ENCODE data around the gene SGMS2.

Gene SGMS2

DNA sequence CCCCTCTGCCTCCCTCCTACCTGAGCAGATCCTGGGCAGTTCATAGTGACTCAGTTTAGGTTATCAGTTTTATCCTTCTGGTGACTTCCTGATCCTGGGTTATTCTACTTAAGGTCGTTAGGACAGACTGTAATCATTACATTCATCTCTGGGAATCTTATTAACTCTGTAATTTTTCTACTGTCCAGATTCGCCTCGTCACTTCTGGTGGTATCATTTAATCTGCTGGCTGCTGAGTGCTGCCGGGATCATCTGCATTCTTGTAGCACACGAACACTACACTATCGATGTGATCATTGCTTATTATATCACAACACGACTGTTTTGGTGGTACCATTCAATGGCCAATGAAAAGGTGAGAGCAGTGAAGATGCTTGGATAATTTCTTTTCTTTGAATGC is 83.6 kb downstream of the SGMS2 start:
- no peak for TF ChIP-seq EP300 (IDR thresholded peaks at IDR 0.05; ENCODE audit: borderline replicate concordance)
- no peak for TF ChIP-seq CREB1 (IDR thresholded peaks at IDR 0.05; ENCODE audit: low read depth)
- TF ChIP-seq TCF12 (IDR thresholded peaks at IDR 0.05; ENCODE audit: low read depth): no peak
- no peak for TF ChIP-seq RAD21 (IDR thresholded peaks at IDR 0.05; ENCODE audit: low read depth)
- no peak for TF ChIP-seq ZBTB7A (IDR thresholded peaks at IDR 0.05; ENCODE audit: low read depth)
- no peak for TF ChIP-seq YY1 (IDR thresholded peaks at IDR 0.05; ENCODE audit: low read depth)
- no peak for TF ChIP-seq TEAD4 (IDR thresholded peaks at IDR 0.05)
- TF ChIP-seq FOXM1 (IDR thresholded peaks at IDR 0.05; ENCODE audit: borderline replicate concordance, low read depth): no peak
- no peak for TF ChIP-seq NFIC (IDR thresholded peaks at IDR 0.05)
- TF ChIP-seq, protein P1, sequence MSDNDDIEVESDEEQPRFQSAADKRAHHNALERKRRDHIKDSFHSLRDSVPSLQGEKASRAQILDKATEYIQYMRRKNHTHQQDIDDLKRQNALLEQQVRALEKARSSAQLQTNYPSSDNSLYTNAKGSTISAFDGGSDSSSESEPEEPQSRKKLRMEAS (IDR thresholded peaks at IDR 0.05): no peak
- TF ChIP-seq TAF1 (IDR thresholded peaks at IDR 0.05; ENCODE audit: low read depth): no peak
- no peak for TF ChIP-seq EGR1 (IDR thresholded peaks at IDR 0.05)
- no peak for TF ChIP-seq CEBPB (IDR thresholded peaks at IDR 0.05)
- TF ChIP-seq, protein P2, sequence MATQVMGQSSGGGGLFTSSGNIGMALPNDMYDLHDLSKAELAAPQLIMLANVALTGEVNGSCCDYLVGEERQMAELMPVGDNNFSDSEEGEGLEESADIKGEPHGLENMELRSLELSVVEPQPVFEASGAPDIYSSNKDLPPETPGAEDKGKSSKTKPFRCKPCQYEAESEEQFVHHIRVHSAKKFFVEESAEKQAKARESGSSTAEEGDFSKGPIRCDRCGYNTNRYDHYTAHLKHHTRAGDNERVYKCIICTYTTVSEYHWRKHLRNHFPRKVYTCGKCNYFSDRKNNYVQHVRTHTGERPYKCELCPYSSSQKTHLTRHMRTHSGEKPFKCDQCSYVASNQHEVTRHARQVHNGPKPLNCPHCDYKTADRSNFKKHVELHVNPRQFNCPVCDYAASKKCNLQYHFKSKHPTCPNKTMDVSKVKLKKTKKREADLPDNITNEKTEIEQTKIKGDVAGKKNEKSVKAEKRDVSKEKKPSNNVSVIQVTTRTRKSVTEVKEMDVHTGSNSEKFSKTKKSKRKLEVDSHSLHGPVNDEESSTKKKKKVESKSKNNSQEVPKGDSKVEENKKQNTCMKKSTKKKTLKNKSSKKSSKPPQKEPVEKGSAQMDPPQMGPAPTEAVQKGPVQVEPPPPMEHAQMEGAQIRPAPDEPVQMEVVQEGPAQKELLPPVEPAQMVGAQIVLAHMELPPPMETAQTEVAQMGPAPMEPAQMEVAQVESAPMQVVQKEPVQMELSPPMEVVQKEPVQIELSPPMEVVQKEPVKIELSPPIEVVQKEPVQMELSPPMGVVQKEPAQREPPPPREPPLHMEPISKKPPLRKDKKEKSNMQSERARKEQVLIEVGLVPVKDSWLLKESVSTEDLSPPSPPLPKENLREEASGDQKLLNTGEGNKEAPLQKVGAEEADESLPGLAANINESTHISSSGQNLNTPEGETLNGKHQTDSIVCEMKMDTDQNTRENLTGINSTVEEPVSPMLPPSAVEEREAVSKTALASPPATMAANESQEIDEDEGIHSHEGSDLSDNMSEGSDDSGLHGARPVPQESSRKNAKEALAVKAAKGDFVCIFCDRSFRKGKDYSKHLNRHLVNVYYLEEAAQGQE (IDR thresholded peaks at IDR 0.05; ENCODE audit: low read depth): no peak
- TF ChIP-seq USF1 (IDR thresholded peaks at IDR 0.05): no peak

- TF ChIP-seq NFIC (IDR thresholded peaks at IDR 0.05) (no peak), TEAD4 (IDR thresholded peaks at IDR 0.05) (peak; percentile 47; the same call in 1 of the 2 replicates), RAD21 (IDR thresholded peaks at IDR 0.05; ENCODE audit: low read depth) (peak; percentile 92), EP300 (IDR thresholded peaks at IDR 0.05; ENCODE audit: borderline replicate concordance) (no peak), EGR1 (IDR thresholded peaks at IDR 0.05) (no peak), TAF1 (IDR thresholded peaks at IDR 0.05; ENCODE audit: low read depth) (no peak), ZBTB7A (IDR thresholded peaks at IDR 0.05; ENCODE audit: low read depth) (no peak), TCF12 (IDR thresholded peaks at IDR 0.05; ENCODE audit: low read depth) (no peak)
- TF ChIP-seq, protein P1 (IDR thresholded peaks at IDR 0.05): no peak
Observed at GRCh38 chr4:107913283-107913899, 88.7 kb downstream of the SGMS2 start.

DNA sequence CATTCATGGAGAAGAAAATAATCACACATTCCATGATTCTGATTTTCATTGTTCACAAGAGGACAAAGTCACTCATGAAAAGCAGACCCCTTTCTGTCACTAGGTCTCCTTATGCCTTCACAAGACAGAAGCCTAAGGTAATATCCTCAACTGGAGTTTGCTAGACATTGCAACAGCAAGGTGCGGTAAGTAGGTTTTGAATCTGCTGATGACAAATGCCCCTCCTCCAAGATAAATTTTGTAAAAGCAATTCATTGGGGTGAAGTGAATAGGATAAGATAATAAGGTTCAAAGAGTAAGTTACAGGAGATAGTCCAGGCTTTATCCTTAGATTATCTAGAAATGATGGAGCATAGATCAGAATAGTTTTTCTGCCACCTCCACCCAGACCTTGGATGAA is 90.5 kb downstream of the SGMS2 start:
- TF ChIP-seq EGR1 (IDR thresholded peaks at IDR 0.05) (no peak), NFIC (IDR thresholded peaks at IDR 0.05) (no peak), TEAD4 (IDR thresholded peaks at IDR 0.05) (no peak), ZBTB7A (IDR thresholded peaks at IDR 0.05; ENCODE audit: low read depth) (no peak)

DNA sequence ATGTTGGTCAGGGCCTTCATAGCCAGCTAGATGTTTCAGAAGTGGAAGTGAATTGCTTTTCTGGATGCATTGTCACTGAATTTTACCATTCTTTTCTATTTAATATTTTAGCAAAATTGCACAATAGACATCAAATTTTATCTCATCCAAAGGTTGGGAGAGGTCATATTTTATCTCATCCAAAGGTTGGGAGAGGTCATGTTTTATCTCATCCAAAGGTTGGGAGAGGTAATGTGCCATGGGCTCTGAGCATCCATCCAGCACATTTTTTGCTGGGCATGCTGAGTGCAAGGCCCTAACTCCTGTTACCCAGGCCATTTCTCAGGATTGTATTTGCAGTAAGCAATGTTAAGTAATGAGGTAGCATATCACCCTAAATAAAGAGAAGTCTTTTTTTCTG is 91.9 kb downstream of the SGMS2 start:
- no peak for TF ChIP-seq EP300 (IDR thresholded peaks at IDR 0.05; ENCODE audit: borderline replicate concordance)
- TF ChIP-seq CEBPB (IDR thresholded peaks at IDR 0.05): no peak
- TF ChIP-seq TAF1 (IDR thresholded peaks at IDR 0.05; ENCODE audit: low read depth): no peak
- no peak for TF ChIP-seq YY1 (IDR thresholded peaks at IDR 0.05; ENCODE audit: low read depth)
- TF ChIP-seq NFIC (IDR thresholded peaks at IDR 0.05): no peak
- TF ChIP-seq, protein P2 (IDR thresholded peaks at IDR 0.05; ENCODE audit: low read depth): no peak
- TF ChIP-seq TCF12 (IDR thresholded peaks at IDR 0.05; ENCODE audit: low read depth): no peak
- TF ChIP-seq, protein P1 (IDR thresholded peaks at IDR 0.05): no peak

DNA sequence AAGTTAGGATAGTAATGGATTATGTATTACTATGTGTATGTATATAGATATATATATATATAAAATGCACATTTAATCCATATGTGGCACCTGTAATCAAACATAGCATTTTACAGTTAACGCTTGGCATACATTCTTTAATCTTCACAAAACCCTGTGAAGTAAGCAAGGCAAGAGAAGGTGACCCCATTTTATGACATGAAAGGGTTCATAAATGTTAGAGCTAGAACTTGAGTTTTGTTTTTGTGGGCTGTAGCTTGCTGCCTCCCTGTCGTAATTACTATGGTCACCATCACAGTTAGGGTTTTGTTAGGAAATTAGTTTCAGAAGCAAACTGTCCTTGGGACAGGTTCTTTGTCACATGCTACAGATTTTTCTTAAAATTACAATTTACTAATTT is 92.8 kb downstream of the SGMS2 start:
- no peak for TF ChIP-seq YY1 (IDR thresholded peaks at IDR 0.05; ENCODE audit: low read depth)
- no peak for TF ChIP-seq EP300 (IDR thresholded peaks at IDR 0.05; ENCODE audit: borderline replicate concordance)
- no peak for TF ChIP-seq FOXM1 (IDR thresholded peaks at IDR 0.05; ENCODE audit: borderline replicate concordance, low read depth)
- TF ChIP-seq ZBTB7A (IDR thresholded peaks at IDR 0.05; ENCODE audit: low read depth): no peak
- no peak for TF ChIP-seq CEBPB (IDR thresholded peaks at IDR 0.05)

DNA sequence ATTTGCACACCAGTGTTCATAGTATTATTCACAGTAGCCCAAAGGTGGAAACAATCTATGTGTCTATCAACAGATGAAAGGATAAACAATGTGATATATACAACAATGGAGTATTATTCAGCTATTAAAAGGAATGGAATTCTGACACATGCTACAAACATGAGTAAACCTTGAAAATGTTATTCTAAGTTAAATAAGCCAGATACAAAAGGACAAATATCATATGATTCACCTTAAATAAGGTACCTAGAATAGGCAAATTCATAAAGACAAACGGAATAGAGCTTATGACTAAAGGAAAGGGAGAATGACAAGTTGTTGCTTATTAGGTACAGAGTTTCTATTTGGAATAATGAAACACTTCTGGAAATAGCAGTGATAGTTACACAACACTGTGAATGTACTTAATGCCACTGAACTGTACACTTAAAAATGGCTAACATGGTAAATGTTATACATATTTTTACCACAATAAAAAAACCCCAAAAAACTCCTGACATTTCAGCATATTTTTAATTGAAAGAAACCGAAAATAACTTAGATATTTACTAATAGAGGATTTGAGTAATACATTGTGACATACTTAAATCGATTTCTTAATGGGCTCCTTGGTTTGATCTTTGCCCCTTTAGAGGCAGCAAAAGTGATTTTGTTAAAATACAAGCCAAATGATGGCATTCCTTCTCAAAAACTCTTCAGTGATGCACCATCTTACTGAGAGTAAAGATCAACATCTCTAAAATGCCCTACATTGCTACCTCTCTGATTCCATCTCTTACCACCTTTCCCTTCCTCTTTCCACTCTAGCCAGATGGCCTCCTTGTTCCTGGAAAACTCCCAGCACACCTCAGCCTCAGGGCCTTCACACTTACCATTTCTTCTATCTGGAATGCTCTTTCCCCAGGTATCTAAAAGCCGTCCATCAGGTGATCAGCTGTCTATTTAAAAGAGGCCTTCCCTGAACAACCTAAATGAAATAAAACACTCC is 98.0 kb downstream of the SGMS2 start:
- TF ChIP-seq FOXM1 (IDR thresholded peaks at IDR 0.05; ENCODE audit: borderline replicate concordance, low read depth): no peak
- TF ChIP-seq, protein P2 (IDR thresholded peaks at IDR 0.05; ENCODE audit: low read depth): no peak
- no peak for TF ChIP-seq CREB1 (IDR thresholded peaks at IDR 0.05; ENCODE audit: low read depth)
- no peak for TF ChIP-seq EP300 (IDR thresholded peaks at IDR 0.05; ENCODE audit: borderline replicate concordance)
- no peak for TF ChIP-seq NFIC (IDR thresholded peaks at IDR 0.05)
- TF ChIP-seq ZBTB7A (IDR thresholded peaks at IDR 0.05; ENCODE audit: low read depth): no peak
- no peak for TF ChIP-seq TEAD4 (IDR thresholded peaks at IDR 0.05)
- TF ChIP-seq EGR1 (IDR thresholded peaks at IDR 0.05): no peak
- no peak for TF ChIP-seq RAD21 (IDR thresholded peaks at IDR 0.05; ENCODE audit: low read depth)

Measured in Ishikawa (cell line).